ENCODE results near the gene MSH3. TPM values are rescaled to one million over a fixed set of nuclear protein-coding genes. Genes with fewer than 3 reads are reported as not detected.

Gene MSH3
- total RNA-seq, 2 donors from 2014 or later, result 9.2 to 10.9 TPM

- no peaks in the 10 kb centered on the region for H3K36me3 ChIP-seq (replicated peaks in 1 of 2; ENCODE audit: insufficient read depth in 1 of 2, low read depth in 2 of 2)
- 86 to 90% methylated on average over 3 of the region's 3 CpGs for WGBS, 2 donors
- DNase-seq, result no peak
- intact Hi-C loops (cut with DNase I), result no loop called here
- H3K9me3 ChIP-seq, result no peaks in the 10 kb centered on the region
- ATAC-seq, result no peak
- H3K27me3 ChIP-seq, result no peaks in the 10 kb centered on the region
- TF ChIP-seq CTCF (IDR thresholded peaks at IDR 0.05), result no peak
- no peak overlapping the region for H3K4me3 ChIP-seq
- no peaks in the 10 kb centered on the region for H3K4me1 ChIP-seq
- no peak overlapping the region for H3K27ac ChIP-seq
Observed at GRCh38 chr5:80646926-80647325, 7.5 kb upstream of the MSH3 start.

- WGBS, 2 donors, result 33 to 48% methylated on average over 7 to 8 of the region's 8 CpGs
- intact Hi-C loops (cut with DNase I), result loop anchor here (10.0 kb wide), 1 partner anchor 169 kb away; the partner anchor contains the start of gene FAM151B
- Histone ChIP-seq H3K27me3 (no peaks in the 10 kb centered on the region), H3K4me3 (no peak overlapping the region), H3K4me1 (peaks cover 25% of the 10 kb centered on the region), H3K27ac (no peak overlapping the region), H3K9me3 (no peaks in the 10 kb centered on the region), H3K36me3 (replicated peaks in 1 of 2; ENCODE audit: insufficient read depth in 1 of 2, low read depth in 2 of 2) (peaks cover 0 to 6% of the 10 kb centered on the region in 2 donors)
- TF ChIP-seq POLR2A (IDR thresholded peaks at IDR 0.05) (no peak), CTCF (IDR thresholded peaks at IDR 0.05) (no peak)
- DNase-seq (no peak), ATAC-seq (no peak)
Observed at GRCh38 chr5:80653502-80653901, 950 bp upstream of the MSH3 start.

- 0 to 1% methylated on average over 2 to 22 of the region's 24 CpGs for WGBS, 2 donors
- H3K27ac ChIP-seq, result peak overlapping the region in 1 of 4 donors; percentile 92
- DNase-seq, result no peak
Observed at GRCh38 chr5:80654054-80654390, 430 bp upstream of the MSH3 start.

GRCh38 chr5:80655231-80655774 lies 851 bp downstream of the MSH3 start:
- TF ChIP-seq CTCF (IDR thresholded peaks at IDR 0.05), result no peak
- TF ChIP-seq POLR2A (IDR thresholded peaks at IDR 0.05), result no peak
- Histone ChIP-seq H3K27me3 (no peaks in the 10 kb centered on the region), H3K4me1 (peaks cover 25% of the 10 kb centered on the region), H3K4me3 (peak overlapping the region in 1 of 2 donors; percentile 85), H3K27ac (peak overlapping the region in 3 of 4 donors; percentile 92 to 98 (median 95)), H3K36me3 (replicated peaks in 1 of 2; ENCODE audit: insufficient read depth in 1 of 2, low read depth in 2 of 2) (peaks cover 0 to 11% of the 10 kb centered on the region in 2 donors), H3K9me3 (no peaks in the 10 kb centered on the region)
- intact Hi-C loops (cut with DNase I), result loop anchor here (10.0 kb wide), 1 partner anchor 171 kb away; the partner anchor contains the start of gene FAM151B
- DNase-seq (no peak), ATAC-seq (no peak)
- WGBS, 2 donors, result 11 to 14% methylated on average over 7 of the region's 7 CpGs

More at GRCh38 chr5:80654054-80654390, 430 bp upstream of the MSH3 start:
- no peaks in the 10 kb centered on the region for H3K27me3 ChIP-seq
- peaks cover 25% of the 10 kb centered on the region for H3K4me1 ChIP-seq
- TF ChIP-seq CTCF (IDR thresholded peaks at IDR 0.05), result no peak
- TF ChIP-seq POLR2A (IDR thresholded peaks at IDR 0.05), result no peak
- H3K36me3 ChIP-seq (replicated peaks in 1 of 2; ENCODE audit: insufficient read depth in 1 of 2, low read depth in 2 of 2), result peaks cover 0 to 9% of the 10 kb centered on the region in 2 donors
- no peak for ATAC-seq
- intact Hi-C loops (cut with DNase I), result loop anchor here (10.0 kb wide), 1 partner anchor 169 kb away; the partner anchor contains the start of gene FAM151B
- H3K4me3 ChIP-seq, result peak overlapping the region; percentile 83 to 85
- no peaks in the 10 kb centered on the region for H3K9me3 ChIP-seq

GRCh38 chr5:80656425-80656824 lies 2.0 kb downstream of the MSH3 start:
- Histone ChIP-seq H3K4me1 (peaks cover 25% of the 10 kb centered on the region), H3K36me3 (replicated peaks in 1 of 2; ENCODE audit: insufficient read depth in 1 of 2, low read depth in 2 of 2) (peaks cover 0 to 11% of the 10 kb centered on the region in 2 donors), H3K9me3 (no peaks in the 10 kb centered on the region), H3K27me3 (no peaks in the 10 kb centered on the region), H3K27ac (no peak overlapping the region), H3K4me3 (no peak overlapping the region)
- intact Hi-C loops (cut with DNase I), result loop anchor here (10.0 kb wide), 1 partner anchor 172 kb away; the partner anchor contains the start of gene FAM151B
- DNase-seq, result no peak
- TF ChIP-seq POLR2A (IDR thresholded peaks at IDR 0.05) (no peak), CTCF (IDR thresholded peaks at IDR 0.05) (no peak)
- no peak for ATAC-seq
- WGBS, 2 donors, result 0% methylated on average over 1 of the region's 1 CpG

Data from body of pancreas (tissue), 4 donors.